SKM-1 (cell line): ENCODE results near the gene CD82.

ENCODE experiments used
- DNase-seq: peaks from one replicate; lab custom pipeline; 2025; ENCODE audit not compliant: unreplicated experiment; lab: John Stamatoyannopoulos, UW

CD82 gene

DNA sequence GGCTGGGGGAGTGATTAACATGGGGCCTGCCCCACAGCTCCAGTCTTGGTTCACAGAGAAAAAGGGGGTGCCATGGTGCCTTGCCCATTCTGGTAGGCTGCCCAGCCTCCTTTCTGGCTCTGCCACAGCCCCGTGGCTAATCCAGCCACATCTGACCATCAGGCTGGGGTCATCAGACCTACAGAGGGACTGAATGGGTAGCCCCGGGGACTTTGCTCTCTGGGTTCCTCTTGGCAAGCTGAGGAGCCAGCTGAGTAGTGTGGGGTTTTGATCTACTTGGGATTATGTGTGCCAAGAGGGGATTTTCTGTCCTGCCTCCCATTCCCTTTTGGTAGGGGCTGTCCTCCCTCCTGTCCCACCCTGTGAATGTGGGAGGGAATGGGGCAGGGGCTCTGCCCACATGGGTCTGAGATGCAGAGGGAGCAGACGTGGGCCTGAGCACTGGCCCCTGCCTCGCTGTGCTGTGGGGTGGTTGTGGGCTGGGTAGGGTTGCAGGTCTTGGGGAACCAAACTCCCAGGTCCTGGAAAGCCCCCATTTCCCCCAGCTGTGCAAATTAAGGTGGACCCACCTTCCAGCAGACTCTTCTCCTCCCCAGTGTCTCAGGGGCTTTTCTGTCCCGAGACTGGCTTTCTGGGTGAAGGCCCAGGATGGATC is 32.0 kb downstream of the CD82 start:
- DNase-seq = no peak

GRCh38 chr11:44598831-44599230 is 33.4 kb downstream of the CD82 start:
- DNase-seq = no peak

- DNase-seq = no peak
These were observed 34.8 kb downstream of the CD82 start for GRCh38 chr11:44600261-44600660.

DNA sequence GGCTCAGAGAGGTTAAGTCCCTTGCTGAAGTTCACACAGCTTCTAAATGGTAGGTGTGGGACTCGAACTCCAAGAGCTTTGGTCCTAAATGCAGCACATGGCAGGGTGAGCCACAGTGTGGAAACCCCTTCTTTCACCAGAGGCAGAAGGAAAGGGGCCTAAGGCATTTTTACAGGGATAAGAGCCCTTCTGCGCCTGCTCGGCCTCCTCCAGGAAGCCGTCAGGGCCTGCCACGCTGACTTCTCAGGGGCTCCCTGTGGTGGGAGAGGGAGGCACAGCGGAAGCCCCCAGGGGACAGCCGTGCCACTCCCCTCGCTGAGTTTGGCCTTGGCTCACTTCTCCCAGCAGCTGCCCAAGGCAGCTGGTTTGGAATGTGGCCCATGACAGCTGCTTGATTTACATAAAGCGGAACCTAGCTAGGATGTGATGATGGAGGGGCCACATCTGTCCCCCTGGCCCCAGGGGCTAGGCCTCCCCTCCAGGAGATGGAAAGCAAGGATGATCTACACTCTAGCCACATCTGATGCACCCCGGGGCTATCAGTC is 35.4 kb downstream of the CD82 start:
- DNase-seq = no peak

DNA sequence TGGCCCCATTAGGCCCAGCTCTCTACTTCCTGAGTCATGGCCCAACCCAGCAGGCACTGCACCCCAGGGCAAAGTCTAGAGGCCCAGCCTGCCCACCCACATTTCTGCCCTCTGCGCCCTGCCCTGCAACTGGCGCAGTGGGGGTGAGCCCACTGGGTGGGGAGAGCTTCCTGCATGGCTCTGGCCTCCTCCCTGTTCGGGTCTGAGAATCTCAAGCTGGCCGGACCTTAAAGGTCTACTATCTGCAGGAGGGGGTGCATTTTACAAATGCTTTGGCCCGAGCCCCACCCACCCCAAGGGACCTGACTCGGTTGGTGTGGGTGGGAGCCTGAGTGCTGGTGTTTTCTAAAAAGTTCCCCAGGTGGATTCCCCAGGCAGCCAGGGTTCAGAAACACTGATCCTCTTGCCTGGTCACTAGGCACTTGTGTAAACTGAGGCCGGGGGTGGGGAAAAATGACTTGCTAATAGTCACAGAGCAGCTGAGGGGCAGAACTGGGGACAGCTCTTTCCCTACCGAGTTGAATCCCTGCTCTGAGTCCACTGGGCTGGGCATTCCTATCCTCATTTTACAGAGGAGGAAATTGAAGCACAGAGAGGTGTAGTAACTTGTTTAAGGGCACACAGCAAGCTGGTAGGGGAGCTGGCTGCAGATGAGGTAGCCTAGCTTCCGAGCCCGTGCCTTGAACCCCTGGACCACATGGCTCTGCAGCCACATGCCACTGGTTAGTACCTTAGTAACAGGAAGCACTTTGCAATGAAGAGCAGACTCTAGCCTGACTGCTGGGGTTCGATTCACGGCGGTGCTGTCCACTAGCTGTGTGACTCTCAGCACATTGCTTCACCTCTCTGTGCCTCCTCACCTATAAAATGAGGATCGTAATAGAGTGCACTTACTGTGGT is 36.3 kb downstream of the CD82 start:
- no peak for DNase-seq

GRCh38 chr11:44602891-44603310 is 37.4 kb downstream of the CD82 start:
- no peak for DNase-seq

DNA sequence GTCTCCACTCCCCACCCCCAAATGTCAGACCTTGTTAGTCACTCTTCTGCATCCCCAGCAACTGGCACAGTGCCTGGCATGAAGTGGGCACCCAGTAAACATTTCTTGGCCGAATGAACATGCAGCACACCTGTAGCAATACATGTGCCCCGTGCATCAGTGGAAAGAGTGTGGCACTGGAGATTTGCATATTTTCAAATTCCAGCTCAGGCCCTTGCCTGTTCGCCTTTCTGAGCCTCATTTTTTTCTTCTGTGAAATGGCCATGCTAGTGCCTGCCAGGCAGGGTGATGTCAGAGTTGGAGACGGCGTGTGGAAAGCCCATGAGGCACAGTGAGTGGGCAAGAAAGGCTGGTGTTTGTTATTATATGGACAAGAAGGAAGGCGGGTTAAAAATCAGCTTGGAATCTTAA is 38.7 kb downstream of the CD82 start:
- DNase-seq = no peak

DNA sequence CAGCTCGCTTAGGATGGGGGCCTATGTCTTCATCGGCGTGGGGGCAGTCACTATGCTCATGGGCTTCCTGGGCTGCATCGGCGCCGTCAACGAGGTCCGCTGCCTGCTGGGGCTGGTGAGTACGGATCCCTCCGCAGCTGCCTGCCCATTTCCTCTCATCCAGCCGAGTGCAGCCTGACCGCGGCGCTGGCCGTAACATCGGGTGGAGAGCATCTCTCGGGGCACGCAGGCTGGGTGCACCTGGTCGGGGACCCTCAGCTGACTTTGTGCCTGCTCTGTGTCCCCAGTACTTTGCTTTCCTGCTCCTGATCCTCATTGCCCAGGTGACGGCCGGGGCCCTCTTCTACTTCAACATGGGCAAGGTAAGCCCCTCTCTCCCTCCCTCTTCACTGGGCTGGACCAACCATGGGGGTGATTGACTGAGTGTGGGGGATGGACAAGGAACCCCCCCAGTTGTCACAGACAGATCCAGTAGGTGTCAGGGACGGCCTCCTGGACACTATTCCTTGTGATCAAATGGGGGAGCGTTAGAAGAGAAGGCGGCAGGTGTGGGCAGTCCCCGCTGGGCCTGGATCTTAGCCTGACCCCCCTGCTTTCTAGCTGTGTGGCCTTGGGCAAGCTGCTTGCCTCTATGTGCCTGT is 39.7 kb downstream of the CD82 start:
- no peak for DNase-seq

- DNase-seq = no peak
These were observed 40.5 kb downstream of the CD82 start for GRCh38 chr11:44605965-44606364.

DNA sequence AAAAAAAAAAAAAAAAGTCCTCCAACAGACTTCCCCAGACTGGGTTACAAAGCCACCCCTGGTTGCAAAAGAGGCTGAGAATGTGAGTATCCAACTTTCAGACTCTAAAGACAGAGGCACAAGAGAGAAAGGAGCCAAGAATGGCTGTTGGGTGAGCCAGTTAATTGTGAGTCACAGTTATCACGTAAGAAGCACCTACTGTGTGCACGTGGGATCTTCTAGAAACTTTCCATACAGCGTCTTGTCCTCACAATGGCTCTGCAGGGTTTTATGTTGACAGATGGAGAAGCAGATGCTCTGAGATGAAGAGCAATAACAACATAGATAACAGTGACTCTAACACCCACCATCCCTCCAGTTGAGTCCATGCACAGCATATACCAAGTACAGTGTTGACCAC is 41.0 kb downstream of the CD82 start:
- DNase-seq = no peak

DNA sequence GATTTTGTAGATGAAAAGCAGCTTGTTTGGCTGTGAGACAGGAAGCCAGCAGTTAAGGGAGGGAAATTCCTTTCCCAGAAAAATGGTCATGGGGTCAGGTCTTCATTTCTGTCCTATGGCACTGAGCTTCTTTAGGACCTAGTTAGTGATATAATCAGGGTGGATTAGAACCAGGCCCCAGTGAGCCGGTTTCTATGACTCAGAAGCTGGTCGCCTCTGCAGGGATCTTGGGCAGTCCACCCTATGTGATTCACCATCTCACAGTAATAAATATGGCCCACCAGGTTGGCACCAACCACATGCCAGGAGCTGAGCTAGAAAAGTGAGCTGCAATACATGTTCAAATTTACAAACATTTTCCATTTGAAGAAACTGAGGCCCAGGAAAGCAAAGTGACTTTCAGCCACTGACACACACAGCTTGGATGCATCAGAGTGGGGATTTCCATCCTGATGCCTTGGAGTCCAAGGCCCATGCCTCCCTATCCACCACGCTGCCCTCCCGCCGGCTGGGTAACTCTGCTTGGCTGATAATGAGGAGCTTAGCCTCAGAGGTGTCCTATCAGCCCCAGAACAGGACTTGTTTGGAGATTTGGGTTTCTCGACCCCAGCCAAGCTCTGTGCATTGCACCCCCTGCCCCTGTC is 42.0 kb downstream of the CD82 start:
- DNase-seq = no peak

GRCh38 chr11:44607987-44608386 is 42.5 kb downstream of the CD82 start:
- DNase-seq = no peak

DNA sequence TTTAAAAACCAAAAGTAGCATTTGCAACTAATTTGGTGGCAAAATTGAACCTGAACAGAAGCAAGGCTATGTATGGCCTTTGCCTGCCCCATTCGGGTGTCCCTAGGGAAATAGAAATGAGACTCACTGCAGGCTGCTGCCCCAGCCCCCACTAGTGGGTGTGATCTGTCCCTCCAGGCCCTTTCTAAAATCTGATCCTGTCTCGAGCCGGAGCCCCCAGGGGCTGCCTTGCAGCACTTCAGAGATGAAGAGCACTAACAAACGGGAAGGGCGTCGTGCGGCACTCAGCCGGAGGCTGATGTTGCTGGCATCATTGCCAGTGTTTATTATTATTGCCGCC is 43.2 kb downstream of the CD82 start:
- DNase-seq = no peak

DNA sequence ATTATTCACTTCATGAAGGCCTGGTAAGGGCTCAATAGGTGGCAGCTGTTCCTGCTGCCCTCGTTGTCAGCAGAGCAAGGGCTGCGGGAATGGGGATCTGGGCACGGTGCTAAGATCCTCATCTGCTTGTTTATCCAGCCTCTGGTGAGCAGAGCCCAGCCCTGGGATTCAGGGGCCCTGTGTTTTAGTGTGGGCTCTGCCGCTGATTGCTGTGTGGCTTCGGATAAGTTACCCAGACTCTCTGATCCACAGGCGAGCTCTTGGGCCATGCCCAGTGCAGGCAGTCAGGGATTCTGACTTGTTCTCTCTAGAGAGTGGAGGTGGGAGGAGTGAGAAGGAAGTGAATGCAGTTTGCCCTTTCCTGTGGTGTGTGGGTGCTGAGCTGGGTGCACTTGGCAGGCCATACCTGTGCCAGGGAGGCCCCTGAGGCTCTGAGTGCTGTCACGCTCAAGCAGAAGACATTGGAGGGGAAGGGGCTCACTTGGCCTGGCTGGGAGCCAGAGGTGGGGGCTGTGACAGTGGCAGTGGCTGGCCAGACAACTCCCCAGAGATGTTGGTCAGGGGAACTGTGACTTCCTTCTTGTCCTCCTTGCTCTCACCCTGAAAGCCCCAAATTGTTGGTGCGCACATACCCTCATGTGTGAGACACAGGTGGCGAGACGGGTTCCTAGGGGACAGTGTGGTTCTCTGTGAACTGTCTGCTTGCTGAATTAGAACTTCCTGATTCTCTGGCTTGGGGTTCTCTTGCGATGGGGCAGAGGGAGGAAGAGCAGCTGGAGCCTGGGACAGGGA is 43.7 kb downstream of the CD82 start:
- DNase-seq = peak; percentile 12

DNA sequence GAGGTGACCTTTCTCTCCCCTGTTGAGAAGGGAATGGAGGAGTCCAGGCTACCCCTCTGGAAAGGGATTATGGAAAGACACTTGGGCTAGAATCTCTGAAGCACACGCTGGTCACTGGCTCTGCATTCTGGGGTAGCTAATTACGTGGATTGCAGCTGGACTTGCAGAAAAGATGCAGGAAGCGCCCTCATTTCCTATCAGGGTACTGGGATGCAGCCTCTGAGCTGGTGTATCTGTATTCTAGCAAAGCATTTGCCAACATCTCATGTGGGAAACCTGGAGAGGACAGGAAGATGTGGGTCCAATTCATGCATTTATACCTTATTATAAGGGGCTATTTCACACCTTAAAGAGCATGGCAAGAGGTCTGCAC is 44.3 kb downstream of the CD82 start:
- DNase-seq = no peak

DNA sequence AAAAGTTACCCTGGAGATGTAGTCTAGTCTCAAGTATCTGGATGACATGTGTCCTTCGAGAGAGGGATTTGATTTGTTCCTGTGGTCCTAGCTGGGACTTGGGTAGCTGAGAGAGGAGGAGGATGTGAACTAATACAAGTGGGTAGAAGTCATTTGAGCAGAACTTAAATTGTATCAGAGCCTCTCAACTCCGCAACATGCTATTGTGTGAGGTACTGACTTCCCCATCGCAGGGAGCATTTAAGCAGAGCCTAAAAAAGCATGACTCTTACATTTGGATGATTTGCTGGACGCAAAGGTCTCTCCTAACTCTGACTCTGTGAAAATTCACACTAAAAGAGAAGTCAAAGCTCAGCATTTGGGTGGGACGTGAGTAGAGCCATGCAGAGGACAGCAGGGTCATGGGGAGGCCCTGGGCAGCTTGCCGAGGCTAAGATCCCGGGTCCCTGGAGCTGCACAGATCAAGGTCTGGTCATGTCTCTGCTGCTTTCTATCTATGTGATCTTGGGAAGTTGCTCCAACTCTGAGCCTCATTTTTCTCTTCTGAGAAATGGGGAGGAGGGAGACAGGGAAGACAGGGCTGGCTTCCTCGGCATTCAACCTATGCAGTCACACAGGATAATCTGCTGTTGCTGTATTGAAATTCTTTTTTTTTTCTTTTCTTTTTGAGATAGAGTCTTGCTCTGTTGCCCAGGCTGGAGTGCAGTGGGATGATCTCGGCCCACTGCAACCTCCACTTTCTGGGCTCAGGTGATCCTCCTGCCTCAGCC is 44.9 kb downstream of the CD82 start:
- DNase-seq = no peak

- no peak for DNase-seq
These were observed 45.6 kb downstream of the CD82 start for GRCh38 chr11:44611088-44611487.

- no peak for DNase-seq
These were observed 46.4 kb downstream of the CD82 start for GRCh38 chr11:44611687-44612434.

DNA sequence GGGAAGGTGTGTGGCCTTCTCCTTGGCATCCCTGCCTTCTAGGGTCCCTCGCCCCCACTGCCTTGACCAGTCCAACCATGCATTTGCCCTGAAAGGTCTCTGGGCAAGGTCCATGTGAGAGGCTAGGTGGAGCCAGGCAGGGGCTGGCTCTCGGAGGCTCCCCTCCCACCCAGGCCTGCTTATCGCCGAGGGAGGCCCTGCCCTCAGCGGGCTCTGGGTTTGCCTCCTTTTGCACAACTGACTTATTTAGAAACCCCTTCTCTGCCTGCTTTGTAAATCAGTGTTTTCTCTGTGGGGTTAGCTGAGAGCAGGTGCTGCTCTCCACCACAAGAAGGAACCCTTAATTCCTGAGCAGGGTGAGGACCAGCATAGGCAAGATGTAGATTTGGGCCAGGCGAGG is 47.7 kb downstream of the CD82 start:
- DNase-seq = no peak
